Middle frontal gyrus (tissue), 1 donor: Measurements from ENCODE around the gene OBSCN.

Experiments used
- DNase-seq: peaks from one replicate; pipeline ENCODE4 v3.0.0-alpha.2; 2015; ENCODE audit warnings: low spot score; ENCODE audit errors: extremely low spot score

Gene OBSCN

DNA sequence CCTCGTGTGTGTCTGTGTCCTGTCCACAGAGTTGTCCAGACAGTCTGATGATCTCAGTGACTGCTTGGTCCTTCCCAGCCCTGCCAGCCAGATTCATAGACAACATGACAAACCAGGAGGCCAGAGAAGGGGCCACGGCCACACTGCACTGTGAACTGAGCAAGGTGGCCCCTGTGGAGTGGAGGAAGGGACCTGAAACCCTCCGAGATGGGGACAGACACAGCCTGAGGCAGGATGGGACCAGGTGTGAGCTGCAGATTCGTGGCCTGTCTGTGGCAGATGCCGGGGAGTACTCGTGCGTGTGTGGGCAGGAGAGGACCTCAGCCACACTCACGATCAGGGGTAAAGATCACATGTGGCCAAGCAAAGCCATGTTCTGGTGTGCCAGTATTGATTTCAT lies 96.4 kb downstream of the OBSCN start:
- no peak for DNase-seq

DNA sequence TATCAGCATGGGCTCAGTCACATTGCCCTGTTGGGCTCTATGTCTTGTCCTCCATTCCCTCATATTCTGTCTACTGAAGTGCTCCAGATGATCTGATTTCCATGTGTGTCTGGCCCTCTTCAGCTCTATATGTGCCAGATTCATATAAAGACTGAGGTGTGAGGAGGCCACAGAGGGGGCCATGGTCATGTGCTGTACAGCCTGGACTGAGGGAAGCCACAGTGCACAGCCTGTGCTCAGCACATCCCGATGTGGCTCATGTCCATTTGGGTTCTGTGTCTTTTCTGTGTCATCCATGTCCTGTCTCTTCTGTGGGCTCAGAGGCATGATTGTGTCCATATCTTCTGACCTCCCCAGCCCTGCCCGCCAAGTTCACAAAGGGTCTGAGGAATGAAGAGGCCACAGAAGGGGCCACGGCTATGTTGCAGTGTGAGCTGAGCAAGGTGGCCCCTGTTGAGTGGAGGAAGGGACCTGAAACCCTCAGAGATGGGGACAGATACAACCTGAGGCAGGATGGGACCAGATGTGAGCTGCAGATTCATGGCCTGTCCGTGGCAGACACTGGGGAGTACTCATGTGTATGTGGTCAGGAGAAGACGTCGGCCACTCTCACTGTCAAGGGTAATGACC lies 97.0 kb downstream of the OBSCN start:
- no peak for DNase-seq

- DNase-seq: no peak
Measured at GRCh38 chr1:228305721-228306152, 97.9 kb downstream of the OBSCN start.

DNA sequence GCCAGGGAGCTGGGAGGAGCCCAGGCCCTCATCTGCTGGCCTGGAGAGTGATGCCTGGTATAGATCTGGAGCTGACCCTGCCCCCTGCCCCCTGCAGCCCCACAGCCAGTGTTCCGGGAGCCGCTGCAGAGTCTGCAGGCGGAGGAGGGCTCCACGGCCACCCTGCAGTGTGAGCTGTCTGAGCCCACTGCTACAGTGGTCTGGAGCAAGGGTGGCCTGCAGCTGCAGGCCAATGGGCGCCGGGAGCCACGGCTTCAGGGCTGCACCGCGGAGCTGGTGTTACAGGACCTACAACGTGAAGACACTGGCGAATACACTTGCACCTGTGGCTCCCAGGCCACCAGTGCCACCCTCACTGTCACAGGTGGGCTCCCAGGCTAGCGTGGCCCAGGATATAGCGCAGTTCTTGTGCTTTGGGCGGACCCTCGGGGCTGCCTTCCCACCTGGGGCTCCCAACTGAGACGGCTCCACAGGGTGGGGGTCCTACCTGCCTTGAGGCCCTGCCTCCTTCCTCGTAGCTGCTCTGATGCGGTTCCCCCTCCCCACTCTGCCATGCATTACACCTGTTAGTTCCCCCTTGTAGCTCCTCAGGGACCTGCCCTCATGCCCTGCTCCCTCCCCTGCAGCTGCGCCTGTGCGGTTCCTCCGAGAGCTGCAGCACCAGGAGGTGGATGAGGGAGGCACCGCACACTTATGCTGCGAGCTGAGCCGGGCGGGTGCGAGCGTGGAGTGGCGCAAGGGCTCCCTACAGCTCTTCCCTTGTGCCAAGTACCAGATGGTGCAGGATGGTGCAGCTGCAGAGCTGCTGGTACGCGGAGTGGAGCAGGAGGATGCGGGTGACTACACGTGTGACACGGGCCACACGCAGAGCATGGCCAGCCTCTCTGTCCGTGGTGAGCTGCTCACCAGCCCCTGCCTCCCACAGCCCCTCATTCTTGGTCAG lies 98.7 kb downstream of the OBSCN start:
- no peak for DNase-seq

DNA sequence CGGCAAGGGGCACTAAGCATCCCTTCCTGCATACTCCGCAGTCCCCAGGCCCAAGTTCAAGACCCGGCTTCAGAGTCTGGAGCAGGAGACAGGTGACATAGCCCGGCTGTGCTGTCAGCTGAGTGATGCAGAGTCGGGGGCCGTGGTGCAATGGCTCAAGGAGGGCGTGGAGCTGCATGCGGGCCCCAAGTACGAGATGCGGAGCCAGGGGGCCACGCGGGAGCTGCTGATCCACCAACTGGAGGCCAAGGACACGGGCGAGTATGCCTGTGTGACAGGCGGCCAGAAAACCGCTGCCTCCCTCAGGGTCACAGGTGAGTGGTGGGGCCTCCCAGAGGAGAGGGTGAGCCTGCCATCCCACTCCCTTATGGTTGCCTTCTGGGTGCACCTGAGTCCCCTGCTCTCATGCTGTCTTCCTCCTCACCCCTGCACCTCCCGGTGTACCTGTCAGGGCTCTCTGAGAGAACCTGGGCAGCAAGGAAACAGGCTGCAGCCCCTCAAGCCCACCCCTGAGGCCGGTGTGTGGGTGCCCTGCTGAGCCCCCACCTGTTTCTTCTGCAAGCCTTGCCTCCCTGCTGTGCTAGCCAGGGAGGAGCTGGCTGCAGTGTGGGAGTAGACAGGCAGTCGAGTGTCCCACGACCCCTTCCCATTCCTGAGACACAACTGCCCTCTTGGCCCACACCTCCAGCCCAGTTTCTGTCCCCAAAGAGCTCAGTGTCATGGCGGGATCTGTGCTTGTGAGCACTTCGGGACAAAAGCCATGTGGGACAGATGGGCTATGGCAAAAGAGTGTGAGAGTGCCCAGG lies 99.6 kb downstream of the OBSCN start:
- DNase-seq: no peak

DNA sequence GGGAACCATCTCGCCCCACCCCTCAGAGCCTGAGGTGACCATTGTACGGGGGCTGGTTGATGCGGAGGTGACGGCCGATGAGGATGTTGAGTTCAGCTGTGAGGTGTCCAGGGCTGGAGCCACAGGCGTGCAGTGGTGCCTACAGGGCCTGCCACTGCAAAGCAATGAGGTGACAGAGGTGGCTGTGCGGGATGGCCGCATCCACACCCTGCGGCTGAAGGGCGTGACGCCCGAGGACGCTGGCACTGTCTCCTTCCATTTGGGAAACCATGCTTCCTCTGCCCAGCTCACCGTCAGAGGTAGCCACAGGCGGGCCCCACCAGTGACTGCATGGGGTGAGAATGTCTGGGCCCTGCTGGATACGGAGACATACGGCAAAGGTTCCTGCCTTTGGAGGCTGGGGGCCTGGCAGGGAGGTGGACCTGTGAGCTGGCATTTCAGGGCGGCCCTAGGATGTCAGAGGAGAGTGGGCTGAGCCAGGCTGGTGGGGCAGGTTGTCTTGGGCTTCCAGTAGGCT lies 100.3 kb downstream of the OBSCN start:
- no peak for DNase-seq

DNA sequence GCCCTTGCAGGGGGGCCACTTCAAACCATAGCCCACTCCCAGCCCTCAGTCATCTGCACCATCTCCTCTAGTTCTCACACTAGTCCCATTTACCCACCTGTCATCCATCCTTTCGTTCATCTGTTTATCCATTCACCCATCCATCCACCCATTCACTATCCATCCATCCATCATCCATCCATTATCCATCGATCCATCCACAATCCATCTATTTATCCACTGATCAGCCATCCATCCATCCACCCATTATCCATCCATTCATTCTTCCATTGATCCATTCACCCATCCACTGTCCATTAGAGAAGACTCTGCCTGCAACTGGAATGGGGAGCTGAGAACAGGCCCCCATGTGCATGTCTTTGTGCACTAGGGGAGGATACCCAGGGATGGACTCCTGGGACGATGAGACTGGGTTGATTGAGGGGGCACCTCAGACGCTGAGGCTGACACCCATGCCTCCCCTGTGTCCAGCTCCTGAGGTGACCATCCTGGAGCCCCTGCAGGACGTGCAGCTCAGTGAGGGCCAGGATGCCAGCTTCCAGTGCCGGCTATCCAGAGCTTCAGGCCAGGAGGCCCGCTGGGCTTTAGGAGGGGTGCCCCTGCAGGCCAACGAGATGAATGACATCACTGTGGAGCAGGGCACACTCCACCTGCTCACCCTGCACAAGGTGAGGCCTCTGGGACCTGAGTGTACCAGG lies 100.9 kb downstream of the OBSCN start:
- DNase-seq: no peak

DNA sequence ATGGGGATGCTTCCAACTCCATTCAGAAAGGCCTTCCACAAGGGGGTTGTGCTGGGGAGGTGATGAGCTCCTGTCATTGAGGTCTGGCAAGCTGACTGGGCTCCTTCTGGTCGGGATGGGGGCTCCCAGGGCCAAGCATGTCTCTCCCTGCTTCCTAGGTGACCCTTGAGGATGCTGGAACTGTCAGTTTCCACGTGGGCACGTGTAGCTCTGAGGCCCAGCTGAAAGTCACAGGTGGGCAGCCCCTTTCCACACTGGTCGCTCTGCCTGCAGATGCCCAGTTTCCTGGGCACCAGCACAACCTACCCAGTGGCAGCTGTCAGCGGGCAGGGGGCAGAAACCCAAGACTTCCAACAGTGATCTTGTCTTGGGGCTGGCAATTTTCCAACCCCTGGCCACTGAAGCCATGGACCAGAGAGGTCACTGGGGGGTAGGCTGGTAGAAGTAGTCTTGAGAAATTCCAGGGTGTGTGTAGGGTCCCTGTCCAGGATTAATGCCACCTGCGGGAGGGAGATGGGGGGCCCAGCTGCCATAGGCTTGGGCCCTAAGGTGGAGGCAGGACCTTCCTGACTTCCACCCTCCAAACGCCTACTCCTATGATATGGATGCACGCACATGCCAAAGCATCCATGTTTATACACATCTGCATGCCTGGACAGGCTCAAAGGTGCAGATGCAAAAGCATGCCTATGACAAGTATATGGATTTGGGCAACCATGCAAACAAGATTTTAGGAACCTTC lies 101.7 kb downstream of the OBSCN start:
- no peak for DNase-seq

GRCh38 chr1:228310162-228310792 lies 102.4 kb downstream of the OBSCN start:
- no peak for DNase-seq

GRCh38 chr1:228311091-228311490 lies 103.2 kb downstream of the OBSCN start:
- DNase-seq: no peak

- no peak for DNase-seq
Measured at GRCh38 chr1:228312136-228312764, 104.4 kb downstream of the OBSCN start.

DNA sequence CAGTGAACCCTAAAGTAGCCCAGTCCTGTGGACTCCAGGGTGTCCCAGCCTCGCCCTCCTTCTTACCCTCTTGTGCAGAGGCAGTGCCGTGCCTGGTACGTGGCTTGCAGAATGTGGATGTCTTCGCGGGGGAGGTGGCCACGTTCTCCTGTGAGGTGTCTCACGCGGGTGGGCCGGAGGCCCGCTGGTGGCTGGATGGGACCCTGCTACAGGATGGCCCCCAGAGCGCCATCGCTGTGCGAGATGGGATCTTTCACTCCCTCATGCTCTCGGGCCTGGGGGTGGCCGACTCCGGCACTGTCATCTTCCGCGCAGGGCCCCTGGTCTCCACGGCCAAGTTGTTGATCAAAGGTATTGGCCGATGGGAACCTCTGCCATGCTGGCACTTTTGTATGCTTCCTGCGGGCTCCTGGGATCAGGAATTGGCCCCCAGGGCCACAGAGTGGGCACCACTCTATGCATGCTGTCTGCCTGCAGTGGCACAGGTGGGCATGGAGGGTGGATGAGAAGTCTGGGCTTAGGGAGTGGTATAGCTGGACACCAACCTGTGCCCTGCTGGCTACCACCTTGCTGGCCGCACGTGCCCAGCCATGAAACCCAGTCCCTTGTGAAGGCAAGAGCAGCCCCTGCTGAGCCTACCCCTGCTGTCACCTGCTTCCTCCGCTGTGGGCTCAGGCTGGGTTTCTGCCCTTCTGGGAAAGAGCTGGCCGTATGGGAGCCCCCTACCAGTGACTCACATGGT lies 105.9 kb downstream of the OBSCN start:
- no peak for DNase-seq

GRCh38 chr1:228314315-228314657 lies 106.4 kb downstream of the OBSCN start:
- no peak for DNase-seq

DNA sequence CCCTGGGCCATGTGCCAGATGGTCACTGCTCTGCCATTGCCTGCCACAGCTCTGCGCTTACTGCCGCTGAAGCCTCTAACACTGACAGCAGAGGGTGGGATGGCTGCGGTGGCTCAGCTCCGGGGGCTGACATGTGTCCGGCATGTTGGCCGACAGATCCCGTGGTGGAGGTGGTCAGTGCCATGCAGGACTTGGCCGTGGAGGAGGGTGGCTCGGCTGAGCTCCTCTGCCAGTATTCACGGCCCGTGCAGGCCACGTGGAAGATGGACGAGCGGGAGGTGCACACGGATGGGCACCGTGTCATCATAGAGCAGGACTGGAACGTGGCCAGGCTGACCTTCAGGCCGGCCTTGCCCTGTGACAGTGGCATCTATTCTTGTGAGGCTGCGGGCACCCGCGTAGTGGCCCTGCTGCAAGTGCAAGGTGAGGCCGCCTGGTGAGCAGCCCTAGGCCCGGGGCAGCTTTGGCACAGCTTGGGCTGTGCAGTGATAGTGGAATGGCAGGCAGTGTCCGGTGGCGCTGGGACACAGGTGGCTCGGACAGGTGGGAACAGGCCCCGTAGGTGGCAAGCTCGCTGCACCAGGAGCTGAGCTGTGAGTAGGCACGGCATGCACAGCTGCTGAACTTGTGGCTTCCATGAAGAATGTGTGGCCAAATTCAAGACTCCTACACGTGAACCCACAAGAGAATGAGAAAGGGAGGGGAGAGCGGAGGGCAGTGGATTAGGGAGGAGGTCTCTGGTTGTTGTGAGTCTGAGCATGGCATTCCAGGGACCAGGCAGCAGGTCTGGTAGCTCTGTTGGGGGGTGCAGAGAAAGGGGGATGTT lies 107.0 kb downstream of the OBSCN start:
- no peak for DNase-seq

GRCh38 chr1:228315484-228315944 lies 107.7 kb downstream of the OBSCN start:
- DNase-seq: no peak

- no peak for DNase-seq
Measured at GRCh38 chr1:228315945-228316588, 108.2 kb downstream of the OBSCN start.
